ENCODE results near the gene FHL3.
A peak's percentile ranks its signal among the peaks of the same experiment; 100 is the strongest.
"Not testable (repeated sequence)": the region's sequence is repeated elsewhere in the genome, so short reads cannot be mapped to it uniquely, and the experiment has no call there.

FHL3 gene

DNA sequence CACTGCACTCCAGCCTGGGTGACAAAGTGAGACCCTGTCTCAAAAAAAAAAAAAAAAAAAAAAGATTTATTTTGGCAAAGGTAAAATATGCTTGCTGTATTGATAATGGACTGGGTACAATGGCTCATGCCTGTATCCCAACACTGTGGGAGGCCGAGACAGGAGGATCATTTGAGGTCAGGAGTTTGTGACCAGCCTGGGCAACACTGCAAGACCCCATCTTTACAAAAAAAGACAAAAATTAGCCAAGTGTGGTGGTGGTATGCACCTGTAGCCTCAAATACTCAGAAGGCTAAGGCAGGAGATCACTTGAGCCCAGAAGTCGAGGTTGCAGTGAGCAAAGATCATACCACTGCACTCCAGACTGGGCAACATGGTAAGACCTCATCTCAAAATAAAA lies 21.8 kb downstream of the FHL3 start:
- no peak for DNase-seq

DNA sequence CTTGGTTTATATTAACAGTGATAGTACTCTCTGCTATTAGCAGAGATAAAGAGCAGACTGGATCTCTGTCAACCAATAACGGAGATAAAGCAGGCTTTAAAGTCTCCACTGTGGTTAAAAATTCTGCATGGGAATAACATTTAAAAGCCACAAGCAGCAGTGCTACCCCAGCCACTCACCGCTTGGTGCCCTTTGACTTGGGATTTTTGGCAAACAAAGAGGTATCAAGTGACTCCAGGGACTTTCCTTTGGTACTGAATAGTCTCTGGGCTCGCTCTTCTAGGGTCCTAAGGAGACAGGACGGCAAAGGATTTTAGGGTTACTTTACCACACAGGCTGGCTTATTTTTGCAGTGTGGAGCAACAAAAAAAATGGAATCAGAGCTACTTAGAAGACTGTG lies 26.8 kb downstream of the FHL3 start:
- DNase-seq: no peak

DNA sequence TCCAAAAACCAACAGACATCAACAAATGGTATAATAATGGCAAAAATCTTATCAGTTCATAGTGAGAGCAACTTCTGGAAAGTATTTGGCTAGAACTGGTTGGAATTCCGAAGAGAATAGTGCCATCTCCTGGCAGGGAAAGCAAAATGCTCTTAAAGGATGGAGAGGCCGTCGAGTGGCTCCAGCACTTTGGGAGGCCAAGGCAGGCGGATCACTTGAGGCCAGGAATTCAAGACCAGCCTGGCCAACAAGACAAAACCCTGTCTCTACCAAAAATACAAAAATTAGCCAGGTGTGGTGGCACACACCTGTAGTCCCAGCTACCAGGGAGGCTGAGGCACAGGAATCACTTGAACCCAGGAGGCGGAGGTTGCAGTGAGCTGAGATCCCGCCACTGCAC lies 30.2 kb downstream of the FHL3 start:
- DNase-seq: peak; percentile 36 to 45

DNA sequence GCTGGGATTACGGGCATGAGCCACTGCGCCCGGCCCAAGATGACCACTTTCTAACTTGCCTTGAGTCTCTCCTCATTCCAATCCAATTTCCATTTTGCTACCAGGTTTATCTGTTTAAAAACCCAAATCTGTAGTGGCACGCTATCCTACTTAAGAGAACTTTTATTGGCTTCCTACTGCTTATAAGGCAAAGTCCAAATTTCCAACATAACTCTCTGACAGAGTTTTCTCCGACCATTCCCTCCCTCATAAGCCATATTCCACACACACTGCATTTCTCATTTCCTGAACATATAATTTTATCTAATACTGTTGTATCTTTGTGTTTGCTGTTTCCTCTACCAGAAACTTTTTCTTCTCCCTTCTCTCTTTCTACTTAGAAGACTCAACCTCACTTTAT lies 30.7 kb downstream of the FHL3 start:
- no peak for DNase-seq

DNA sequence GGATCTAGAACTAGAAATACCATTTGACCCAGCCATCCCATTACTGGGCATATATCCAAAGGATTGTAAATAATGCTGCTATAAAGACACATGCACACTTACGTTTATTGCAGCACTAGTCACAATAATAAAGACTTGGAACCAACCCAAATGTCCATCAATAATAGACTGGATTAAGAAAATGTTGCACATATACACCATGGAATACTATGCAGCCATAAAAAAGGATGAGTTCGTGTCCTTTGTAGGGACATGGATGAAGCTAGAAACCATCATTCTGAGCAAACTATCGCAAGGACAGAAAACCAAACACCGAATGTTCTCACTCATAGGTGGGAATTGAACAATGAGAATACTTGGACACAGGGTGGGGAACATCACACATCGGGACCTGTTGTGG lies 31.6 kb downstream of the FHL3 start:
- DNase-seq: not testable (repeated sequence)

DNA sequence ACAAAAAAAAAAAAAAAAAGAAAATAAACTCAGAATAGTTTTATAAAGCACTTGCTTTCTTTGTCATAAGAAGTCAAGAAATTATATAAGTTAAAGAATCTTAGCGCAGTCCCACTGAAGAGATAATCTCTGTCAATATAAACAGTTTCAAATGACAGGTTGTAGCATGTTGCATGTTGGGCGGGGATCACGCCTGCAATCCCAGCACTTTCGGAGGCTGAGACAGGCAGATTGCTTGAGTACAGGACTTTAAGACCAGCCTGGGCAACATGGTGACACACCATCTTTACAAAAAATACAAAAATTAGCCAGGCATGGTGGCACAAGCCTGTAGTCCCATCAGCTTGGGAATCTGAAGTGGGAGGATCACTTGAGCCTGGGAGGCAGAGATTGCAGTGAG lies 40.0 kb downstream of the FHL3 start:
- DNase-seq: no peak

DNA sequence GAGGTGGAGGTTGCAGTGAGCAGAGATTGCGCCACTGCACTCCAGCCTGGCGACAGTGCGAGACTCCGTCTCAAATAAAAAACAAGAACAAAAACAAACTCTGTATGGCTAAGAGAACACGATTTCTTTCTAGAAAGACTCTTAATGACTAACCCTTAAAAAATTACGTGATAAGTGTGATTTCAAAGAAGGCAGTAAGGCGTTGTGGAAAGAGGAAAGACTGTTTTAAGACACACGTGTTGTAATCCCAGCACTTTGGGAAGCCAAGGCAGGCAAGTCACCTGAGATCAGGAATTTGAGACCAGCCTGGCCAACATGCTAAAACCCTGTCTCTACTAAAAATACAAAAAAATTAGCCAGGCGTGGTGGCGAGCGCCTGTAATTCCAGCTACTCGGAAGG lies 41.2 kb downstream of the FHL3 start:
- DNase-seq: not testable (repeated sequence)

DNA sequence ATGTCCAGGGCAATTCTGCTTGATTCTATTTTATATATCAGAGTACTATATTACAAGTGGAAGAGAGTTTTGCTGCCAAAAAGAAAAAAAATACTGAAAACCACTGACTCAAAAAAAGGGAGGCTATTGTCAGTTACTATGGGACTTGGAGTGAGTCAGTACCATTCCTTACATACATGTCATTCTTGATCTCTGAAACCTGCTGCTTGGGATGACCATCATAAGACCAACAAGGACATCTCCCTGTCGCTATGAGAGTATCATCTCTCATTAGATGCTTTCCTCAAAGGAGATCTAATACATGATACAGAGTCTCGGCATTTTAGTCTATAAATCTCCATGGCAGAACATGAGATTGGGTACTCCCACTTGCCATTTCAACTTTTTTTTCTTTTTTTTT lies 46.6 kb downstream of the FHL3 start:
- no peak for DNase-seq

DNA sequence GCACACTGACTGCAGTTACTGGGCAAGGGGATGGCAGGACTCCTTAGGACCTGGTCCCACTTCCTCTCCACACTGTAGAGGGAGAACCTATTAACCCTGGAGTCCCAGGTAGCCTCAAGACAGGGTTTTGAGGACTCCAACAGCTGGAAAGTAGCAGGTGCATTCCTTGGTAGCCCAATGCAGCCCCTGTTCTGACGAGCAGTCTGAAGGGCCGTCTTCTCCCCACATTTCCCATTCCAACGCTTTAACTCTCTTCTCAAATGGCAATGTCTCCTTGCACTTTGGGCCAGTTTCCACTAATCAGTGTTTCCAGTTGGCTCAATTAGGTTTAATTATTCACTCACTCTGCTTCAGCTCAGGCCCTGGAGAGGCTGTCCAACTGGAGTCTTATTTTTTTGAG lies 49.6 kb downstream of the FHL3 start:
- no peak for DNase-seq

DNA sequence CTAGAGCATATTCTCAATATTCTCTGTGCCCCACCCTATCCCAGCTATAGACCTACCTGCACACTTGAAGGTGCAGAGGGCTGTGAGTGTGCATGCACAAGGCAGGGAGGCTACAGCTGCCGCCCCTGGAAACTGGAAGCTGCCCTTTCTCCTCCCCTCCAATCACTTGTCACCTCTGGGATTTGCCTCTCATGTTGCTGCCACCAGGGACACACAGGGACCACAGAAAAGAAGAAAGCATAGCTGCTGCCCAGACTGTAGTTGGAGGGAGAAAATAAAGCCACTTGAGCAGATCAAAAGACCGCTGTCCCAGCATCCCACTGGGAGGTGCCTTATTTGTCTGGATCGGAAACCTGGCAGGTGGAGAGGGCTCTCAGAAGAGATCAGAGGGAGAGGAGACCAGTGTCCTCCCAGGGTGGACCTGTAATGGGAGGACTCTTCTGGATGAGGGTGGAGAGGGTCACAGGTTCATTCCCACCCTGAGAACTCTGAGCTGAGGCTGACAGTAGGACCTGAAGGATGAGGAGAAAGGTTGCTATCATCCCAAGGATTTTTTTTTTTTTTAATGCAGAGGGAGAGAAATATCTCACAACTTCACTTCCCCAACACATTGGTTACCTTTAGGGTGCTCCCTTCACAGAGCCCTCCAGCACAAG lies 50.9 kb downstream of the FHL3 start:
- DNase-seq: peak in 1 of 2 experiments; percentile 18

DNA sequence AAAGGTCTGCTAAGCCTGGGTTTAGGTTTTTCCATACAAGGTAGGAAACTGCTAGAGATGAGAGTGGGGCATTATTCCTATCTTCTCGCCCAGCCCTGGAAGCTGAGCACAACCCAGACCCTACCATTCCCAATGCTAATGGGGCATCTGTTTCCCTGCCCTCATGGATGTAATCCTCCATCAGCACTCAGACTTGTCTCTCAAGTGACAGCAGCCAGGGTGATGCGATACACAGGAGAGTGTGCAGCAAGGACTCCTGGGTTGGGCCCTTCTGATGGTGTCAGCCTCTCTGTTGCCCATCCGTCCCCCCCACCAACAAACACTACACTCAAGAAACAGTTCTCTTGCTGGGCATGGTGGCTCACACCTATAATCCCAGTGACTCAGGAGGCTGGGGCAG lies 52.6 kb downstream of the FHL3 start:
- DNase-seq: no peak

DNA sequence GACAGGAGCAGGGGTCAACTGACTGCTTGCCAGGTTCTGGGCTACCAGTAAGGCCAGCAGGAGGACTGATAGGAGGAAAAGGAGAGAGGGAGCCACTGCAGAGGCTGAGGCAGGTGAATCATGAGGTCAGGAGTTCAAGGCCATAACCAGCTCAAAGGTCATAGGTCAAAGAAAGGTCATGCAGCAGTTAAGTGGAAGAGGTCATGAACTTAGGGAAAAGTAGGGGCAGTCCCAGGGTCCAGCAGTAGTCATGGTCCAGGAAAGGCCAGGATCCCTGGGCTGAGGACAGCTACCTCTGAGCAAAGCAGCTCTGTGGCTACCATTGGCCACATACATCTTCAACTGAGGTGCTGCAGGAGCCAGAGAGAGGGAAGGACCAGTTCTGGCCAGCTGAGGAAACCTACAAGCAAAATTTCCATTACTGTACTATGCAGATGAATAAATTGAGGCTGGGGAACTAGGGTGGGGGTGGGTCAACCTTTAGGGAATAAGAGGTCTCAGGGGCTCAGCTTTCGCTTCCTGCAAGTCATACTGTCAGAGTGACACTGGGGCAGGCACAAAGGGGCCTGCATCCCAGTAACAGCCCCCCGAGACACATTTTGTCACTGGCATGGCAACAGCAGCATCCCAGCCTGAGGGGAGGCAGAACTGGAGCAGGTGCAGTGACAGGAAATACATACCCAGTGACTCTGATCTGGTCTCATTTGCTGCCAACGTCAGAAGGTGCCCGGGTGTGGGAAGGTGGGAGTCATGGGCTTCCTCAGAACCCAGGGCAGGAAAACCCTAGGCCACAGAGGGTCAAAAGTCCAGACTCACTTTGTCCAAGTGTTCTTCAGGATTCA lies 53.3 kb downstream of the FHL3 start:
- no peak for DNase-seq

DNA sequence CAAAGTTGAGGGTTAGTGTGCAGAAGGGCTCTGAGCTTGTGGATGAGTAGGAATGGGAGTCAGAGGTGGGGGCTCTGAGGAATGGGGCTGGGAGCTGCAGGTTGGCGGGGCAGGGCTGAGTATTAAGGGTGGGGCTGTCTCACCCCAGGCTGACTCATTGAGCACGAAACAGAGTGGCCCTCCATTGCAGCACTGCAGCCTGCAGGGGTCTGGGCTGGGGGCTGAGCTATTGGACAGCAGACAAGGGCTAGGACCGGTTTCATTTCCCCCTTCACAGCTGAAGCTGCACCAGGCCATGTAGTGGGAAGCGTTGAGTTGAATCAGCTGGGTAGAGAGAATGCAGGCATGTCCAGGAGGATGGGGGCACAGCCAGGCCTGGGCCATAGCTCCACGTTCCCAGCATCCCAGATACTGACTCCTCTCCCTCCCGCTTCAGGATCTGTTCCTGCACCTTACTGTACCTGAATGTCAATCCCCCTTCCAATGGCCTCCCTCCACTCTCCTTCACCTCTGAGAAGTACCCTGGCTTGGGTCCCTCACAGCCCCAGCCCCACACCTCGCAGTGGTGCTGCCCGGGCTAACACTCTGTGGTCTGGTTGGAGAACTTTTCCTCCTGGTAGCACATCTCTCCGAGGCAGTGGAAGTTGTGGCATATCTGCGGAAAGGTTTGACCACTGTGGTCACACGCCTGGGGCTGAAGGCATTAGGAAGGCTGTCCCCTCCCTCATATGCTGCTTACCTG lies 54.1 kb downstream of the FHL3 start:
- no peak for DNase-seq

DNA sequence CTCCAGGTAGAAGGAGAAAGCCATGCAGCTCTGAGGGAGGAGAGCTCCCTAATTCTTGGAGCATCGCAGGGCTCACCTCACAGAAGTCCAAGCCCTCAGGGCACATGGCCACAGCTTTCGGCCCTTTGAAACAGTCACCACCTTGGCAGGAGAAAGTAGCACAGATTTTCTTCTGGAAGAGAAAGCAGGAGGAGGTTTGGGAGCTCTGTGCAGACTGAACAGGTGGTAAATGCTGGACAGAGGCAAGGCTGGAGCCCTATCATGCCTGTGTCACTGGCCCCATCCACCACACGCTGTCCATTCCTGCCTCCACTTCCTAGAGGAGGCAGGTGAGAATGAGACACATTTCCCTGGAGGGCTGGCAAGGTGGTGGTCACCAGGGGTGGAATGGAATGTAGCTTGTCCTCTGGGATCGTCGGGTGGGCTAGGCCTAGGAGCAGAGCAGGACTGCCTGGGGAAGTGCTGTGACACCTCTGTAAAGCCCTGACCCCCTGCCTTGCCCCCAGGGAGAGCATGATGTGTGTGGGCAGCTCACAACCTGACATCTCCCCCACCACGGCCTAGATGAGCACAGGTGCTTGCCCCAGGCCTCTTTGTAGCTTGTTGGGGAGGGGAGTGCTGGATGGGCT lies 55.7 kb downstream of the FHL3 start:
- DNase-seq: no peak

DNA sequence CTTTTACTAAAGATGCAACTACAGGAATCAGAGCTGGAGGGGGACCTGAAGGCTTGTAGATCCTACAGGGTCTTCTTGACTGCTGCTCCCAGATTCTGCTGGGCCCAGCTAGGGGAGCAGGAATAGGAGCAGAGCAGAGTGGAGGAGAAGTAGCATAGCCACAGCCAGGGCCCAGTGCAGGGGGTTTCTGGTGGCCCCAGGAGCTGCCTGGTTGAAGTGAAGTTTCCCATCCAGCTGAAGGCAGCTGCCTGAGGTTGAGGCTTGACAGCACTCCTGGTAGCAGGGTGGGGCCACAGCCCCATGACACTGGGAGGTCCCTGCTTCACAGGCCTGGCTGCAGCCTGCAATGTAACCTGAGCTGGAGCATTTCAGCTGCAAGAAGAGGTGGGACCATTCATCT lies 56.5 kb downstream of the FHL3 start:
- DNase-seq: no peak

DNA sequence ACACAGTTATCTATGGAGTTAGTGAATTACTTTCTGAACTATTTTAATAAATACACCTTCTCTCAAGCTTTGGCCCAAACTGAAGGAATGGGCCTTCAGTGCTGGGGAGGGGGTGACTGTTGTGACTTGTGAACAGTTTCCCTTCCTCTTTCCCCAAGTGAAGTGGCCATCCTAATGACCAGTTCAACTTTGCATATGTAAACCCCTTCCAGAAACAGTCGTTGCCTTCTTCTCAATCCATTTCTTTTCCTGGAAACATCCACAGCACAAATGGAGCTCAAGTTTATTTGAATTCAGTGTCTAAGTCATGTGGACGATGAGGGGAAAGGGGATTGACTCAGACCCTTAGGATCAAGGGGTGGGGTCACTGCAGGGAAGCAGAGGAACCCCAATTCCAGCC lies 57.1 kb downstream of the FHL3 start:
- no peak for DNase-seq

DNA sequence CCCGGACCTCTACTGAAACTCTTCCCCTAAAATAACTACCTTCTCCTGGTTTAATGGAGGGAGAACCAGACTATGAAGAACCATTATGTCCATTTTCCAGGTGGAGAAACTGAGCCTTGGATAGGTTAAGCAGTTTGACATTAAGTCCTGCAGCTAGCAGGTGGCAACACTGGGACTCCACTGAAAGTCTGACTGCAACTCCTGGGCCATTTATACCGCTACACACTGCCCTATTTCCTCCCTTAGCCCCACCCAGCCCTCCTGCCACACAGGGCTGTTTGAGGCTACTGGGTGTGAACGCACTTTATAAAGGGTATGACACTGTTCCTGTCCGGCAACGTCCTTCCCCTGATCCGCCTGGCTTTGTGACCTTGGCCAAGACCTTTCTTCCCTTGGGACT lies 58.0 kb downstream of the FHL3 start:
- no peak for DNase-seq
